ENCODE data around the gene MEIOSIN. TPM values are rescaled to one million over a fixed set of nuclear protein-coding genes. Genes with fewer than 3 reads are reported as not detected.

MEIOSIN gene
- total and polyA plus RNA-seq, 2 of the 13 experiments (the other 11 are each of a cell fraction or from before 2014, with no cell fraction given): not detected

DNA sequence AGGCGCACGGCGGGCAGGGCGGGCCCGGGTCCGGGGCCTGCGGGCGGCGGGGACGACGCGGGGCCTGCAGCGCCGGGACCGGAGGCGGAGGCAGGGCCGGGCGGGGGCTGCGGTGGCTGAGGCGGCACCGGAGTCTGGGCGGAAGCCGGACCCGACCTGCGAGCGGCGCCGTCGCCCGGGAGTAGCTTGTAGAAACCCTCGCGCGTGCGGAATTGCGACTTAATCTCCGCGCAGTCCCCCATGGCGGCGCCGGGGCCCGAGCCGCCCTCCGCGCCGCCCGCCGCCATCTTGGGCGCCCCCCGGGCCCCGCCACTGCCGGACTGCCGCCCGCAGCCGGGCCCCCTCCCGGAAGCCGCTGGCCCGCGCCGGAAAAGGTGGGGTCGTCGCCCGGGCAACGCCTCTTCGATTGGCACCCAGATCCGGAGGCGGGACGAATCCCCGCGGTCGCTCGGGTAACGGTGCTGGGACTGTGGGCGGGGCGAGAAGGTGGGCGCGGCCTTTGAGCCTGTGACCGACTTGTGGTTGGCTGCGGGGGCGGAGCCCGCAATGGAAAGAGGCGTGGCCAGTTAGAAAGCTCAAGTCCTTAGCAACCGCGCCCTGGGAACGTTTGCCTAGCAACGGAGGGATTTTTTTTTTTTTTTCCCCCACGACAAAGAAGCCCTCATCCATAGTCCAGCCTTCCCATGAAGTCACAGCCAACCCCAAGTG, 59.4 kb downstream of the MEIOSIN start, which contains the start of gene DMWD (continued):
- TF ChIP-seq HNRNPLL (IDR thresholded peaks at IDR 0.05; ENCODE audit: low read depth, low read length, poor library complexity, severe bottlenecking): peak; percentile 60
- TF ChIP-seq MYNN (CRISPR knock-in tag; IDR thresholded peaks at IDR 0.05; ENCODE audit: low read depth): peak; percentile 70; the same call in 1 of the 2 replicates
- TF ChIP-seq, protein P1, sequence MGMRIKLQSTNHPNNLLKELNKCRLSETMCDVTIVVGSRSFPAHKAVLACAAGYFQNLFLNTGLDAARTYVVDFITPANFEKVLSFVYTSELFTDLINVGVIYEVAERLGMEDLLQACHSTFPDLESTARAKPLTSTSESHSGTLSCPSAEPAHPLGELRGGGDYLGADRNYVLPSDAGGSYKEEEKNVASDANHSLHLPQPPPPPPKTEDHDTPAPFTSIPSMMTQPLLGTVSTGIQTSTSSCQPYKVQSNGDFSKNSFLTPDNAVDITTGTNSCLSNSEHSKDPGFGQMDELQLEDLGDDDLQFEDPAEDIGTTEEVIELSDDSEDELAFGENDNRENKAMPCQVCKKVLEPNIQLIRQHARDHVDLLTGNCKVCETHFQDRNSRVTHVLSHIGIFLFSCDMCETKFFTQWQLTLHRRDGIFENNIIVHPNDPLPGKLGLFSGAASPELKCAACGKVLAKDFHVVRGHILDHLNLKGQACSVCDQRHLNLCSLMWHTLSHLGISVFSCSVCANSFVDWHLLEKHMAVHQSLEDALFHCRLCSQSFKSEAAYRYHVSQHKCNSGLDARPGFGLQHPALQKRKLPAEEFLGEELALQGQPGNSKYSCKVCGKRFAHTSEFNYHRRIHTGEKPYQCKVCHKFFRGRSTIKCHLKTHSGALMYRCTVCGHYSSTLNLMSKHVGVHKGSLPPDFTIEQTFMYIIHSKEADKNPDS (CRISPR knock-in tag; IDR thresholded peaks at IDR 0.05): no peak
- TF ChIP-seq GABPA (IDR thresholded peaks at IDR 0.05; ENCODE audit: low read depth, low read length): peak; percentile 94
- TF ChIP-seq GABPA (CRISPR knock-in tag; IDR thresholded peaks at IDR 0.05; ENCODE audit: low read depth): peak; percentile 89
- TF ChIP-seq CCDC6 (CRISPR knock-in tag; IDR thresholded peaks at IDR 0.05): no peak

DNA sequence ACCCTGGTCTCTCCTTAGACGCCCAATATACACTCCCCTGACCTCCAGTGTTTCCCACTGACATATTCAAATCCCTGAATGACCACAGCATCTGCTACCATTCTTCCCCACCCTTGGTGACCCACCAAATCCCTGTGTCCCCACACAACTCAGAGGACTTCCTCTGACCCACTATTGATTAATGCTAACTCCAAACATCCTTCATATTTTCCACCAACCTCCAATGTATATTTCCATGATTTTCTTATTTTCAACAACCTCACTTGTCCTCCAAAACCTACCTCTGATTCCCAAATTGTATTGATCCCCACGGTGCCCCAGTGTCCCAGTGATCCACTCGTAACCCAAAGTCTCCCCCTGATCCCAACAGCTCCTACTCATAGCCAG, 59.9 kb downstream of the MEIOSIN start:
- DNase-seq (ENCODE audit: low spot score): no peak
- no TSS peak for BruUV-seq (replicated peaks)
- intact Hi-C loops (cut with micrococcal nuclease; ENCODE audit: unreplicated experiment) (no loop called here), in situ Hi-C loops (cut with HindIII; ENCODE audit: extremely low pct_ligation_motif_present, low pct_unique_long_range_greater_than_20kb) (no loop called here)
- H3K27me3 ChIP-seq (ENCODE audit: control insufficient read depth in 1 of 2, insufficient read depth in 2 of 2, low read length in 2 of 2): peaks cover 0 to 9% of the 10 kb centered on the region in 2 experiments; a peak in 1 of 5 replicates
- H2AFZ ChIP-seq (ENCODE audit: low read length): no peak overlapping the region
- ChIA-PET CTCF (ENCODE audit: low intra/inter-chr PET ratio, low total read pairs) (interaction anchor here (1.3 kb wide), 1 partner anchor 90 kb away, joined by 5 read pairs; no protein-coding TSS in a partner anchor), POLR2A (interaction anchor here (0.6 to 2.3 kb wide), 14 partner anchors 12 to 110 kb away, joined by 3 to 23 read pairs (median 3); partner anchors contain the start of genes MYPOP, SIX5 and SYMPK)
- H3K27ac ChIP-seq (ENCODE audit: extremely low read length, insufficient read depth, low read length): no peak overlapping the region
- peak overlapping the region; percentile 38 for H3K4me2 ChIP-seq (ENCODE audit: low read depth, low read length)
- H4K20me1 ChIP-seq (ENCODE audit: insufficient read depth, low read length): no peaks in the 10 kb centered on the region
- no peak overlapping the region for H3K9ac ChIP-seq (ENCODE audit: insufficient read depth, low read depth, low read length)
- H3K4me3 ChIP-seq (replicated peaks in 1 of 3; ENCODE audit: insufficient read depth in 1 of 3, low read depth in 2 of 3, low read length in 3 of 3): no peak overlapping the region
- no peak for TF ChIP-seq SRSF9 (IDR thresholded peaks at IDR 0.05; ENCODE audit: borderline replicate concordance, insufficient read depth, low read depth, low read length, poor library complexity, severe bottlenecking)
- TF ChIP-seq, protein P2, sequence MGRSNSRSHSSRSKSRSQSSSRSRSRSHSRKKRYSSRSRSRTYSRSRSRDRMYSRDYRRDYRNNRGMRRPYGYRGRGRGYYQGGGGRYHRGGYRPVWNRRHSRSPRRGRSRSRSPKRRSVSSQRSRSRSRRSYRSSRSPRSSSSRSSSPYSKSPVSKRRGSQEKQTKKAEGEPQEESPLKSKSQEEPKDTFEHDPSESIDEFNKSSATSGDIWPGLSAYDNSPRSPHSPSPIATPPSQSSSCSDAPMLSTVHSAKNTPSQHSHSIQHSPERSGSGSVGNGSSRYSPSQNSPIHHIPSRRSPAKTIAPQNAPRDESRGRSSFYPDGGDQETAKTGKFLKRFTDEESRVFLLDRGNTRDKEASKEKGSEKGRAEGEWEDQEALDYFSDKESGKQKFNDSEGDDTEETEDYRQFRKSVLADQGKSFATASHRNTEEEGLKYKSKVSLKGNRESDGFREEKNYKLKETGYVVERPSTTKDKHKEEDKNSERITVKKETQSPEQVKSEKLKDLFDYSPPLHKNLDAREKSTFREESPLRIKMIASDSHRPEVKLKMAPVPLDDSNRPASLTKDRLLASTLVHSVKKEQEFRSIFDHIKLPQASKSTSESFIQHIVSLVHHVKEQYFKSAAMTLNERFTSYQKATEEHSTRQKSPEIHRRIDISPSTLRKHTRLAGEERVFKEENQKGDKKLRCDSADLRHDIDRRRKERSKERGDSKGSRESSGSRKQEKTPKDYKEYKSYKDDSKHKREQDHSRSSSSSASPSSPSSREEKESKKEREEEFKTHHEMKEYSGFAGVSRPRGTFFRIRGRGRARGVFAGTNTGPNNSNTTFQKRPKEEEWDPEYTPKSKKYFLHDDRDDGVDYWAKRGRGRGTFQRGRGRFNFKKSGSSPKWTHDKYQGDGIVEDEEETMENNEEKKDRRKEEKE (IDR thresholded peaks at IDR 0.05): no peak
- TF ChIP-seq SNRNP70 (IDR thresholded peaks at IDR 0.05; ENCODE audit: low read depth, low read length): no peak
- TF ChIP-seq NFKBIZ (CRISPR knock-in tag; IDR thresholded peaks at IDR 0.05): 0 out of 2 replicates have a peak, but pooled peaks have one; percentile 9
- TF ChIP-seq MYNN (CRISPR knock-in tag; IDR thresholded peaks at IDR 0.05; ENCODE audit: low read depth): no peak
- no peak for TF ChIP-seq ZNF460 (CRISPR knock-in tag; IDR thresholded peaks at IDR 0.05; ENCODE audit: borderline replicate concordance)
- TF ChIP-seq ZFP82 (CRISPR knock-in tag; IDR thresholded peaks at IDR 0.05; ENCODE audit: borderline replicate concordance): no peak
- TF ChIP-seq RFXAP (CRISPR knock-in tag; IDR thresholded peaks at IDR 0.05; ENCODE audit: borderline replicate concordance): no peak
- WGBS (ENCODE audit: low lambda C conversion rate): 13% methylated on average over 3 of the region's 3 CpGs
- peaks cover 14% of the 10 kb centered on the region for H3K79me2 ChIP-seq (ENCODE audit: insufficient read depth, low read length)
- peaks cover 20% of the 10 kb centered on the region for H3K4me1 ChIP-seq (ENCODE audit: insufficient read depth, low read length)
- H3K36me3 ChIP-seq (replicated peaks in 1 of 2; ENCODE audit: control insufficient read depth in 1 of 2, insufficient read depth in 2 of 2, low read length in 2 of 2): peaks cover 11 to 18% of the 10 kb centered on the region in 2 experiments
- FAIRE-seq: no peak
- no peaks in the 10 kb centered on the region for H3K9me3 ChIP-seq (ENCODE audit: low read length)
- no peak for ATAC-seq

Data from HepG2 (cell line).